Retinal pigment epithelial cell (primary cell): Measurements from ENCODE around the gene PLCG2.
A peak's percentile ranks its signal among the peaks of the same experiment; 100 is the strongest.
"Not testable (repeated sequence)": the region's sequence is repeated elsewhere in the genome, so short reads cannot be mapped to it uniquely, and the experiment has no call there.

Experiments used
- DNase-seq: peaks from one replicate; pipeline ENCODE4 v3.0.0-alpha.2; 2010; ENCODE audit warnings: low read depth
- H3K4me3 ChIP-seq: 2 replicates; pipeline ENCODE4 v1.5.1; 2011; ENCODE audit warnings: mild to moderate bottlenecking, low read length, control low read depth, moderate library complexity
- CTCF ChIP-seq: conservative IDR thresholded peaks from 2 replicates; pipeline ENCODE4 v1.5.1; 2011; ENCODE audit warnings: low read depth, low read length, control low read depth, inconsistent platforms

Gene PLCG2

GRCh38 chr16:81734632-81735434, 44.3 kb upstream of the PLCG2 start:
- DNase-seq = no peak
- no peak overlapping the region for H3K4me3 ChIP-seq
- TF ChIP-seq CTCF = no peak

- peak; percentile 75 for TF ChIP-seq CTCF
- H3K4me3 ChIP-seq = peak overlapping the region; percentile 31
- peak; percentile 17 for DNase-seq
Measured at GRCh38 chr16:81737885-81738536, 41.1 kb upstream of the PLCG2 start.

DNA sequence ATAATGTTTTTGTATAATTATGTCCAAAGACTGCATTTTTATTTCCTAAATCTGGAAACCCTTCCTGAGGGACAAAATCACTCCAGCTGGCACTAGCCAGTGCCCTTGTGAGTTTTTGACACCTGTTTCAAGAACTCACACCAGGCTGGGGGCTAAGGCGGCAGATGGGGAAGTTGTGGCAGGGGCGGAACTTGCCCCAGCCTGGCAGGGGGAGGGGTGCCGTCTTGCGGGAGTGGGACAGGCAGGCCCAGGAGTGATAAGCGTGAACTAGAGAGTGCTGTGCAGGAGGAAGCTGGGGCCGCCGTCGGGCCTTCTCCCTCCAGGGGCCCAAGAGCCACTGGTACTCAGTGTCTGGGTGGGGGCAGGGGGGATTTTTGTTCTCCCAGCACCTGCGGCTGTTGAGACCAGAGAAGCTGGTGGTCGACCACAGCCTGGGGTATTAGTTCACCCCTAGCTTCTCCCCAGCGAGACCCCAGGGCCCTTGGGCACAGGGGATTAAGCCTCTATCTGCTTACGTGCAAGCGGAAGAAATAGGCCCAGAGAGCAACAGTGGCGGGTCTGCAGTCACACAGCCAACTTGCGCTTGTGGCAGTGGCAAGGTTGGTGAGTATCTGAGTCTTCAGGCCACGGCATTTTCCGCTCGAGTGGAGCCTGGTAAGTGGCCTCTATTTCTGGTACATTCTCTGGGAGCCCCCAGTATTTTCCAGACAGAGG, 40.2 kb upstream of the PLCG2 start:
- H3K4me3 ChIP-seq = no peak overlapping the region
- no peak for DNase-seq
- no peak for TF ChIP-seq CTCF

GRCh38 chr16:81739503-81739902, 39.6 kb upstream of the PLCG2 start:
- TF ChIP-seq CTCF = no peak
- no peak overlapping the region for H3K4me3 ChIP-seq
- DNase-seq = no peak

DNA sequence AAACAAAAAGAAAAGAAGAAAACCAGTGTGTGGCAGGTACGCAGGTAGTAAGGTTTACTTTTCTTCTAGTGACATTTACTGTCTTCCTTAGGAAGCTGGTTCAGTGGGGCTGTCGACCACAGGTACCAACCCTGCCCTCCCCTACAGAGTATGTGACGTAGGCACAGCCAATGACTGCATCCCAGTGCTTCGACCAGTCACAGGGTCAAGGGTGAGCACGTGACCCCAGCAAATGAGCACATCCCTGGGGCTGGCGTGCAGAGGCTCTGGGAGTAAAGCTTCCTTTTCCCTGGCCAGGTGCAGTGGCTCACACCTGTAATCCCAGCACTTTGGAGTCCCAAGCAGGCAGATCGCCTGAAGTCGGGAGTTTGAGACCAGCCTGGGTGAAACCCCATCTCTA, 38.9 kb upstream of the PLCG2 start:
- no peak for DNase-seq
- TF ChIP-seq CTCF = no peak
- no peak overlapping the region for H3K4me3 ChIP-seq

DNA sequence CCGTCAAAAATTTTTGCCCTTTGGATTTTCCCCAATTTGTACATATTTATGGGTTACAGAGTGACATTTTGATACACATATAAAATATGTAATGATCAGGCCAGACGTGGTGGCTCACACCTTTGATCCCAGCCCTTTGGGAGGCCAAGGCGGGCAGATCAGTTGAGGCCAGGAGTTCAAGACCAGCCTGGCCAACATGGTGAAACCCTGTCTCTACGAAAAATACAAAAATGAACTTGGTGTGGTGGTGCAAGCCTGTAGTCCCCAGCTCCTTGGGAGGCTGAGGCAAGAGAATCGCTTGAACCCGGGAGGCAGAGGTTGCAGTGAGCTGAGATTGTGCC, 37.7 kb upstream of the PLCG2 start:
- DNase-seq, H3K4me3 ChIP-seq: not testable (repeated sequence)

GRCh38 chr16:81744385-81744784, 34.7 kb upstream of the PLCG2 start:
- DNase-seq = no peak
- no peak for TF ChIP-seq CTCF
- H3K4me3 ChIP-seq = no peak overlapping the region
